Brain microvascular endothelial cell (primary cell): Measurements from ENCODE around the gene GPR180.

Experiments
- DNase-seq: peaks from one replicate; pipeline ENCODE4 v3.0.0-alpha.2; 2020
- H3K27ac ChIP-seq: fragments of 250-450 bp; sonication (Bioruptor Pico); 2 replicates; pipeline ENCODE4 v1.5.1; 2020; ENCODE audit warnings: mild to moderate bottlenecking, moderate library complexity
- H3K27me3 ChIP-seq: fragments of 250-450 bp; sonication (Bioruptor Pico); replicated peaks from 2 replicates; pipeline ENCODE4 v1.5.1; 2020; ENCODE audit warnings: mild to moderate bottlenecking
- H3K36me3 ChIP-seq: fragments of 250-450 bp; sonication (Bioruptor Pico); replicated peaks from 2 replicates; pipeline ENCODE4 v1.5.1; 2020; ENCODE audit warnings: mild to moderate bottlenecking
- H3K4me3 ChIP-seq: 2 replicates; pipeline ENCODE4 v1.5.1; 2011; ENCODE audit warnings: low read depth, mild to moderate bottlenecking, control low read depth, low read length, moderate library complexity
- CTCF ChIP-seq: IDR thresholded peaks from 2 replicates; pipeline ENCODE4 v1.5.1; 2011; ENCODE audit warnings: low read depth, mild to moderate bottlenecking, moderate library complexity, low read length, control low read depth, inconsistent platforms; ENCODE audit errors: missing control alignments
- in situ Hi-C: cut with HindIII; loops from 2 replicates; pipeline ENCODE4 v1.10.0; 2017; ENCODE audit warnings: low sequenced_read_pairs, low pct_ligation_motif_present

Gene GPR180

GRCh38 chr13:94664889-94665288, 63.2 kb downstream of the GPR180 start:
- Histone ChIP-seq H3K4me3 (no peak overlapping the region), H3K27ac (no peak overlapping the region), H3K27me3 (peaks cover 39% of the 10 kb centered on the region), H3K36me3 (no peaks in the 10 kb centered on the region)
- no peak for TF ChIP-seq CTCF
- in situ Hi-C loops, result no loop called here
- no peak for DNase-seq

- Histone ChIP-seq H3K27me3 (peaks cover 39% of the 10 kb centered on the region), H3K36me3 (no peaks in the 10 kb centered on the region), H3K27ac (no peak overlapping the region), H3K4me3 (no peak overlapping the region)
- DNase-seq, result no peak
- in situ Hi-C loops, result no loop called here
- TF ChIP-seq CTCF, result no peak
Observed at GRCh38 chr13:94666065-94666464, 64.4 kb downstream of the GPR180 start.

- no peak overlapping the region for H3K4me3 ChIP-seq
- TF ChIP-seq CTCF, result no peak
- no peak for DNase-seq
- in situ Hi-C loops, result no loop called here
- H3K27me3 ChIP-seq, result peaks cover 29% of the 10 kb centered on the region
- no peaks in the 10 kb centered on the region for H3K36me3 ChIP-seq
- no peak overlapping the region for H3K27ac ChIP-seq
Observed at GRCh38 chr13:94667190-94667589, 65.5 kb downstream of the GPR180 start.

- TF ChIP-seq CTCF, result no peak
- H3K4me3 ChIP-seq, result no peak overlapping the region
- no peaks in the 10 kb centered on the region for H3K27me3 ChIP-seq
- DNase-seq, result no peak
- in situ Hi-C loops, result no loop called here
- no peak overlapping the region for H3K27ac ChIP-seq
- H3K36me3 ChIP-seq, result no peaks in the 10 kb centered on the region
Observed at GRCh38 chr13:94672400-94672799, 70.7 kb downstream of the GPR180 start.

GRCh38 chr13:94673851-94674250, 72.2 kb downstream of the GPR180 start:
- DNase-seq, result no peak
- no peak for TF ChIP-seq CTCF
- Histone ChIP-seq H3K36me3 (no peaks in the 10 kb centered on the region), H3K27ac (no peak overlapping the region), H3K4me3 (no peak overlapping the region), H3K27me3 (no peaks in the 10 kb centered on the region)
- in situ Hi-C loops, result no loop called here

- Histone ChIP-seq H3K27ac (no peak overlapping the region), H3K27me3 (no peaks in the 10 kb centered on the region), H3K4me3 (no peak overlapping the region), H3K36me3 (no peaks in the 10 kb centered on the region)
- in situ Hi-C loops, result loop anchor here (25.0 kb wide), 1 partner anchor 488 kb away; no protein-coding TSS in a partner anchor
- peak; percentile 26 for DNase-seq
- peak; percentile 85 for TF ChIP-seq CTCF
Observed at GRCh38 chr13:94674609-94675348, 73.1 kb downstream of the GPR180 start.
